ENCODE results near the gene ANKRD11. TPM values are rescaled to one million over a fixed set of nuclear protein-coding genes. Genes with fewer than 3 reads are reported as not detected.

ANKRD11 gene
- total and polyA plus RNA-seq, 2 donors: 51.2 to 73.3 TPM

DNA sequence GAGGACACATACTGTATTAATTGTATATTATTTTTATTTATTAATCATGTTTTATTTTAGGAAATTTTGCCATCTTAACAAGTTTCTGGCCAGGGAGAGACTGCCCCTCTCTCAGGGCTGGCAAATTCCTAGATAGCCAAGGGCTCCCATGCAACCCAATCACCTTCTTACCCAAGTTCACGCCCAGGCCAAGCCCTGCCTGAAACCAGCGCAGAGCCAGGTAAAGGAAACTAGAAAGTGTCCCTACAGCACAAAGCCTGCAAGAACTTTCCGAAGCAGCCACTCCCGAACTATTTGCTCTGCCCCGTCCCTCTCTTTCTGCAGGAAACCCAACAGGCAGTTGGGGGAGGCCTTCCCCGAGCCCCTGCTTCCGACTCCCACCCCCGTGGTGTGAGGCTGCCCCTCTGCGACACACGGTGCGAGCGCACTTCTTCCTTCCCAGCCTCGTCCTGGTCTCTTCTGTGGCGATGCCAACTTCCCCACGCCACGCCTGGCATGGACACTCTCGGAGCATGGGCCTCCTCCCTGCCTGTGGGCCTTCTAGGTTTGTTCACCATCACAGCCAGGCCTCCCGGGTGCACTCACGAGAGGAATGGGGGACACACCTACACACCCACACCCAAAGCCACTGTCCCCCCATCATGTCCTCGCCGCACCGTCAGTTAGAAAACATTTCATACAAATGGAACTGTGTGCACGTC lies 172.5 kb downstream of the ANKRD11 start:
- WGBS: 82% methylated on average over 23 of the region's 23 CpGs
- Histone ChIP-seq H3K4me1 (ENCODE audit: insufficient read depth) (peaks cover 5% of the 10 kb centered on the region), H3K4me3 (ENCODE audit: low read depth, low read length) (no peak overlapping the region), H3K27ac (ENCODE audit: low read depth) (no peak overlapping the region), H3K36me3 (ENCODE audit: insufficient read depth) (no peaks in the 10 kb centered on the region)
- no peak for DNase-seq (ENCODE audit: extremely low spot score)

DNA sequence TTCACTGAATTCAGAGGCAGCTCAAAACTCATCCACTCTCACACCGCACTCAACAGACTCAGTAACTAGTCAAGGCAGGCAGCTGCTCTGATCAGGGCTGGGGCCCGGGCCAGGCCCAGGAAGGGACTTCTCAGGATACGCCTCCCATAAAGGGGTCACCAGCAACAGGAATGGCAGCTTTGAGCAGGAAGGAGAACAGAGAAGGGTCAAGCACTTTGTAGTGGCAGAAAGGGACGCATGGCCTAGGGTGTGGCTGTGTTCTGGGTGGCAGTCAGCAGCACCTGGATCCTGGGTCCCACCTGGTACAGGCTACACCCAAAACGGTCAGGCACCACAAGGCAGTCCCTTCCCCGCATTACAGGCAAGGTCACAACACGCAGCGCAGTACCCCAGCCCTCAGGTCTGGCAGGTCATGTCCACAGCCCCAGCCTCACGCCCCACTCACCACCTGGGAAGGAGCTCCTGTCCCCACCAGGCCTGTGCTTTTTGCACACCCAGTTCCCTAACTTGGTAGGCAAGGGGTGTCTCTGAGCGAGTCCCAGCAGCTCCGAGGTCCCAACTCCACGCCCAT lies 173.2 kb downstream of the ANKRD11 start:
- WGBS: 87% methylated on average over 12 of the region's 12 CpGs
- no peak overlapping the region for H3K4me3 ChIP-seq (ENCODE audit: low read depth, low read length)
- no peak overlapping the region for H3K27ac ChIP-seq (ENCODE audit: low read depth)
- no peaks in the 10 kb centered on the region for H3K36me3 ChIP-seq (ENCODE audit: insufficient read depth)
- DNase-seq (ENCODE audit: extremely low spot score): no peak
- H3K4me1 ChIP-seq (ENCODE audit: insufficient read depth): peaks cover 3% of the 10 kb centered on the region

DNA sequence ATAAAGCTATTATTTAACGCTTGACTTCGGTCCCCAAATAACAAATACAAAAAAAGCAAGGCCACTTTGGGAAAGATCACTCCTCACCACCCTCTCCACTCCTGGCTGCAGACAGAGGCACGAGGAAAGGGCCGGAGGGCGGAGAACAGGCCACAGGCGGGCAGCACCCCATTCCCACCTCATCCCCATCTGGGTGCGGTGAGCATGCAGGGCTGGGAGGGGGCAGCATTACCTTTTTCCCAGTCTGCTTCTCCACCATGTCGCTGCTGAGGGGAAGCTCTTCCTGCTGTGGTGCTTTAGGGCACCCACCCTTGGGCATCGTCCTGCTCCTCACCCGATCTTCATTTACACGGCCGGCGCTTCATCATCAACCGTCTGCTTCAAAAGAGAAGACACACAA lies 173.7 kb downstream of the ANKRD11 start:
- no peak overlapping the region for H3K4me3 ChIP-seq (ENCODE audit: low read depth, low read length)
- DNase-seq (ENCODE audit: extremely low spot score): no peak
- H3K27ac ChIP-seq (ENCODE audit: low read depth): no peak overlapping the region
- peaks cover 3% of the 10 kb centered on the region for H3K4me1 ChIP-seq (ENCODE audit: insufficient read depth)
- no peaks in the 10 kb centered on the region for H3K36me3 ChIP-seq (ENCODE audit: insufficient read depth)
- 84% methylated on average over 14 of the region's 14 CpGs for WGBS

- Histone ChIP-seq H3K4me3 (ENCODE audit: low read depth, low read length) (no peak overlapping the region), H3K27ac (ENCODE audit: low read depth) (no peak overlapping the region), H3K4me1 (ENCODE audit: insufficient read depth) (peaks cover 2% of the 10 kb centered on the region), H3K36me3 (ENCODE audit: insufficient read depth) (no peaks in the 10 kb centered on the region)
- DNase-seq (ENCODE audit: extremely low spot score): no peak
- WGBS: 63% methylated on average over 20 of the region's 20 CpGs
These were observed 174.4 kb downstream of the ANKRD11 start for GRCh38 chr16:89315791-89316581.

- no peak overlapping the region for H3K27ac ChIP-seq (ENCODE audit: low read depth)
- no peaks in the 10 kb centered on the region for H3K36me3 ChIP-seq (ENCODE audit: insufficient read depth)
- H3K4me3 ChIP-seq (ENCODE audit: low read depth, low read length): no peak overlapping the region
- 76% methylated on average over 19 of the region's 19 CpGs for WGBS
- H3K4me1 ChIP-seq (ENCODE audit: insufficient read depth): no peaks in the 10 kb centered on the region
- DNase-seq (ENCODE audit: extremely low spot score): no peak
These were observed 175.1 kb downstream of the ANKRD11 start for GRCh38 chr16:89315271-89315670.

GRCh38 chr16:89314854-89315253 lies 175.5 kb downstream of the ANKRD11 start:
- no peak overlapping the region for H3K4me3 ChIP-seq (ENCODE audit: low read depth, low read length)
- H3K4me1 ChIP-seq (ENCODE audit: insufficient read depth): no peaks in the 10 kb centered on the region
- no peak overlapping the region for H3K27ac ChIP-seq (ENCODE audit: low read depth)
- 81% methylated on average over 8 of the region's 8 CpGs for WGBS
- no peak for DNase-seq (ENCODE audit: extremely low spot score)
- H3K36me3 ChIP-seq (ENCODE audit: insufficient read depth): no peaks in the 10 kb centered on the region

- 67% methylated on average over 14 of the region's 14 CpGs for WGBS
- H3K36me3 ChIP-seq (ENCODE audit: insufficient read depth): no peaks in the 10 kb centered on the region
- no peak for DNase-seq (ENCODE audit: extremely low spot score)
- no peaks in the 10 kb centered on the region for H3K4me1 ChIP-seq (ENCODE audit: insufficient read depth)
- no peak overlapping the region for H3K4me3 ChIP-seq (ENCODE audit: low read depth, low read length)
- H3K27ac ChIP-seq (ENCODE audit: low read depth): no peak overlapping the region
These were observed 176.0 kb downstream of the ANKRD11 start for GRCh38 chr16:89314357-89314756.

DNA sequence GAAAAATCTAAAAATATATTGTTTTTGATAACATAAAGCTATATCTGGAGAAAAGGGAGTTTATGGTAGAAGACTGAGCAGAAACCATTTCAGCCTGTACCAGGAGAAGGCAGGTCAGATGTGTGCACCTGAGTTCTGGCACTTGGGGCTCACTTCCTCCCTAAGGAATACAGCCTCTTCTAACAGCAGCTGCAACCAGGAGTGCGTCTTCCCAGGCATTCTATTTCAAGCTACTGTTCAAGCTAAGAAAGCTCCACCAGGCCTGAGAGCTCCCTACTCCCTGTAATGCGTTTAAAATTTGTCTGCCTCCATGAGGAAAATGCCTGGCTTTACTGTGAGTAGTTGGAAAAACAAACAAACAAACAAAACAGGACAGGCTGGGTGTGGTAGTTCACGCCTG lies 176.8 kb downstream of the ANKRD11 start:
- Histone ChIP-seq H3K27ac (ENCODE audit: low read depth) (no peak overlapping the region), H3K4me1 (ENCODE audit: insufficient read depth) (no peaks in the 10 kb centered on the region), H3K36me3 (ENCODE audit: insufficient read depth) (no peaks in the 10 kb centered on the region), H3K4me3 (ENCODE audit: low read depth, low read length) (no peak overlapping the region)
- no peak for DNase-seq (ENCODE audit: extremely low spot score)
- WGBS: 78% methylated on average over 3 of the region's 3 CpGs

DNA sequence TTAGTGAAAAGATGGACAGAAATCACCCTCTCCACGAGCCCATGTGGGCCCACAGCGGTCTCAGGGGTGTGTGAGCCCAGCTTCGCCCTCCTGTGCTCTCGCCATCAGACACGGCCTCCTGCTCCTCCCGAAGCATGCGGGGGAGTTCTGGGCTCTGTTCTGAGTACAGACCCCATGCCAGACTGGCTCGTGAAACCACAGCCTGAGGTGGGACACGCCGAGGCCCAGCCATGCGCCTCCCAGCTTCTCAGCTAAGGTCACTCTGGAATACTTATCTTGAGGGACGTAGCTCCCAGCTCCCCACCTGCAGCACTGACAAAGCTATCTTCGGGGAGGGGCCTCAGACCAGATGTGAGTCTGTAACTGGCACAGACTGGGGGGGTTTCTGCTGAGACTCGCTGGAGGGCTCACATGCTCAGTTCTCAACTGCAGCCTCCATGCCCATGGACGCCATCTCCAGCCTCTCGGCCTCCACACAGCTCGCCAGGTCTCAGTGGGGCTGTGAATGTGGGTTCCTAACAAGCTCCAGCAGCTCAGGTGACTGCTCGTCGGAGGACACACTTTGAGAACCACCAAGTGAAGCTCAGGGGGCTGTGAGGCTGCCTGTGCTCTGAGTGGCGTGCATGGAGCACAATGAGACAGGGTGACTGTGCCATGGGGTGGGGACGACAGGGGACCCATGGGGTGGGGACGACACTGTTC lies 177.6 kb downstream of the ANKRD11 start:
- Histone ChIP-seq H3K36me3 (ENCODE audit: insufficient read depth) (no peaks in the 10 kb centered on the region), H3K27ac (ENCODE audit: low read depth) (no peak overlapping the region), H3K4me3 (ENCODE audit: low read depth, low read length) (no peak overlapping the region), H3K4me1 (ENCODE audit: insufficient read depth) (no peaks in the 10 kb centered on the region)
- DNase-seq (ENCODE audit: extremely low spot score): no peak
- WGBS: 92% methylated on average over 22 of the region's 22 CpGs

DNA sequence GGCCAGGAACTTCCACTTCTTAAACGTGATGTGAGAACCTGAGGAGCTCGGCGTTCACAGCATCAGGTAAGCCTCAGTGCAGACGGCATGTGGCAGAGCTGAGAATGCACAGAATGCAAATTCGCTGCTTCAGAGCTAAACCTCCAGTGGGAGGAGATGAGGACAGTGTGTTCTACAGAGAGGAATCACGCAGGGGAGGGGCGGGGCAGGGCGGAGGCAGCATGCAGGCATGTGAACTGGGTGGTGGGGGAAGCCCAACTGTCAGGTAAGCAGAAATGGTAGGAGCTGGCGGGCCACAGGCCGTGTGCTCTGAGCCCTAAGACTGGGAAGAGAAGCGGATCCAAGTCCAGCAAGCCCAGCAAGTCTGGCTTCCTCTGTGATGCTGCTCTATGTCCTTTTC lies 178.2 kb downstream of the ANKRD11 start:
- H3K36me3 ChIP-seq (ENCODE audit: insufficient read depth): no peaks in the 10 kb centered on the region
- WGBS: 85% methylated on average over 11 of the region's 11 CpGs
- no peak overlapping the region for H3K4me3 ChIP-seq (ENCODE audit: low read depth, low read length)
- no peak for DNase-seq (ENCODE audit: extremely low spot score)
- no peak overlapping the region for H3K27ac ChIP-seq (ENCODE audit: low read depth)
- H3K4me1 ChIP-seq (ENCODE audit: insufficient read depth): no peaks in the 10 kb centered on the region

GRCh38 chr16:89311636-89312035 lies 178.7 kb downstream of the ANKRD11 start:
- Histone ChIP-seq H3K4me1 (ENCODE audit: insufficient read depth) (no peaks in the 10 kb centered on the region), H3K4me3 (ENCODE audit: low read depth, low read length) (no peak overlapping the region), H3K36me3 (ENCODE audit: insufficient read depth) (no peaks in the 10 kb centered on the region), H3K27ac (ENCODE audit: low read depth) (no peak overlapping the region)
- WGBS: 93% methylated on average over 6 of the region's 6 CpGs
- no peak for DNase-seq (ENCODE audit: extremely low spot score)

GRCh38 chr16:89309438-89310122 lies 180.8 kb downstream of the ANKRD11 start:
- Histone ChIP-seq H3K4me1 (ENCODE audit: insufficient read depth) (no peaks in the 10 kb centered on the region), H3K4me3 (ENCODE audit: low read depth, low read length) (no peak overlapping the region), H3K27ac (ENCODE audit: low read depth) (no peak overlapping the region), H3K36me3 (ENCODE audit: insufficient read depth) (peaks cover 3% of the 10 kb centered on the region)
- DNase-seq (ENCODE audit: extremely low spot score): no peak
- 84% methylated on average over 16 of the region's 16 CpGs for WGBS
